Measurements from ENCODE around the gene PDE8B.
"Not testable (repeated sequence)": the region's sequence is repeated elsewhere in the genome, so short reads cannot be mapped to it uniquely, and the experiment has no call there.

PDE8B gene

GRCh38 chr5:77449277-77449676 lies 238.8 kb downstream of the PDE8B start:
- H3K9me3 ChIP-seq (ENCODE audit: low read depth, low read length) = no peaks in the 10 kb centered on the region
- DNase-seq (ENCODE audit: low read depth, low spot score) = no peak
- H3K9ac ChIP-seq (ENCODE audit: insufficient read length) = no peak overlapping the region
- no peaks in the 10 kb centered on the region; the same call in 1 of the 2 replicates for H3K36me3 ChIP-seq (ENCODE audit: insufficient read depth, low read length)
- H3K4me3 ChIP-seq = no peak overlapping the region
- TF ChIP-seq EZH2 (IDR thresholded peaks at IDR 0.05) = no peak
- H3K27ac ChIP-seq = no peak overlapping the region

- H3K9ac ChIP-seq (ENCODE audit: insufficient read length) = no peak overlapping the region
- H3K9me3 ChIP-seq (ENCODE audit: low read depth, low read length) = no peaks in the 10 kb centered on the region
- no peak overlapping the region for H3K4me3 ChIP-seq
- TF ChIP-seq POLR2AphosphoS5 (IDR thresholded peaks at IDR 0.05; ENCODE audit: borderline replicate concordance, low read depth, low read length) = no peak
- TF ChIP-seq FOXP2 (optimal IDR thresholded peaks at IDR 0.05; ENCODE audit: control extremely low read depth, extremely low read length, insufficient read depth) = no peak
- TF ChIP-seq EZH2 (IDR thresholded peaks at IDR 0.05) = no peak
- H3K27ac ChIP-seq = no peak overlapping the region
- no peaks in the 10 kb centered on the region; the same call in 1 of the 2 replicates for H3K36me3 ChIP-seq (ENCODE audit: insufficient read depth, low read length)
- no peak for DNase-seq (ENCODE audit: low read depth, low spot score)
Observed at GRCh38 chr5:77449981-77450380, 239.5 kb downstream of the PDE8B start.

GRCh38 chr5:77452351-77452750 lies 241.9 kb downstream of the PDE8B start:
- no peak for TF ChIP-seq FOXP2 (optimal IDR thresholded peaks at IDR 0.05; ENCODE audit: control extremely low read depth, extremely low read length, insufficient read depth)
- TF ChIP-seq EZH2 (IDR thresholded peaks at IDR 0.05) = no peak
- no peak for TF ChIP-seq POLR2AphosphoS5 (IDR thresholded peaks at IDR 0.05; ENCODE audit: borderline replicate concordance, low read depth, low read length)
- DNase-seq (ENCODE audit: low read depth, low spot score) = no peak
- H3K36me3 ChIP-seq (ENCODE audit: insufficient read depth, low read length) = no peaks in the 10 kb centered on the region; the same call in 1 of the 2 replicates

GRCh38 chr5:77454123-77454522 lies 243.6 kb downstream of the PDE8B start:
- Histone ChIP-seq H3K36me3 (ENCODE audit: insufficient read depth, low read length) (no peaks in the 10 kb centered on the region), H3K4me3 (no peak overlapping the region), H3K9me3 (ENCODE audit: low read depth, low read length) (no peaks in the 10 kb centered on the region), H3K27ac (no peak overlapping the region), H3K9ac (ENCODE audit: insufficient read length) (no peak overlapping the region)
- DNase-seq (ENCODE audit: low read depth, low spot score) = no peak
- TF ChIP-seq FOXP2 (optimal IDR thresholded peaks at IDR 0.05; ENCODE audit: control extremely low read depth, extremely low read length, insufficient read depth) = no peak
- no peak for TF ChIP-seq POLR2AphosphoS5 (IDR thresholded peaks at IDR 0.05; ENCODE audit: borderline replicate concordance, low read depth, low read length)
- no peak for TF ChIP-seq EZH2 (IDR thresholded peaks at IDR 0.05)

More at GRCh38 chr5:77452351-77452750, 241.9 kb downstream of the PDE8B start:
- no peaks in the 10 kb centered on the region for H3K9me3 ChIP-seq (ENCODE audit: low read depth, low read length)
- no peak overlapping the region for H3K27ac ChIP-seq
- H3K9ac ChIP-seq (ENCODE audit: insufficient read length) = no peak overlapping the region
- H3K4me3 ChIP-seq = no peak overlapping the region

- H3K9ac ChIP-seq (ENCODE audit: insufficient read length) = no peak overlapping the region
Observed at GRCh38 chr5:77461287-77461686, 250.8 kb downstream of the PDE8B start.

GRCh38 chr5:77463905-77464304 lies 253.4 kb downstream of the PDE8B start:
- Histone ChIP-seq H3K4me3 (no peak overlapping the region), H3K36me3 (ENCODE audit: insufficient read depth, low read length) (no peaks in the 10 kb centered on the region), H3K9ac (ENCODE audit: insufficient read length) (no peak overlapping the region), H3K27ac (no peak overlapping the region), H3K9me3 (ENCODE audit: low read depth, low read length) (no peaks in the 10 kb centered on the region)
- TF ChIP-seq POLR2AphosphoS5 (IDR thresholded peaks at IDR 0.05; ENCODE audit: borderline replicate concordance, low read depth, low read length) = no peak
- TF ChIP-seq FOXP2 (optimal IDR thresholded peaks at IDR 0.05; ENCODE audit: control extremely low read depth, extremely low read length, insufficient read depth) = no peak
- no peak for TF ChIP-seq EZH2 (IDR thresholded peaks at IDR 0.05)
- no peak for DNase-seq (ENCODE audit: low read depth, low spot score)

More at GRCh38 chr5:77461287-77461686, 250.8 kb downstream of the PDE8B start:
- Histone ChIP-seq H3K9me3 (ENCODE audit: low read depth, low read length) (no peaks in the 10 kb centered on the region), H3K27ac (no peak overlapping the region), H3K4me3 (no peak overlapping the region), H3K36me3 (ENCODE audit: insufficient read depth, low read length) (no peaks in the 10 kb centered on the region)
- TF ChIP-seq POLR2AphosphoS5 (IDR thresholded peaks at IDR 0.05; ENCODE audit: borderline replicate concordance, low read depth, low read length) (no peak), EZH2 (IDR thresholded peaks at IDR 0.05) (no peak), FOXP2 (optimal IDR thresholded peaks at IDR 0.05; ENCODE audit: control extremely low read depth, extremely low read length, insufficient read depth) (no peak)
- no peak for DNase-seq (ENCODE audit: low read depth, low spot score)

GRCh38 chr5:77468875-77469274 lies 258.4 kb downstream of the PDE8B start:
- not testable (repeated sequence) for H3K36me3 ChIP-seq (ENCODE audit: insufficient read depth, low read length); H3K27ac ChIP-seq; DNase-seq (ENCODE audit: low read depth, low spot score); H3K4me3 ChIP-seq; H3K9me3 ChIP-seq (ENCODE audit: low read depth, low read length); H3K9ac ChIP-seq (ENCODE audit: insufficient read length)

GRCh38 chr5:77475041-77475440 lies 264.6 kb downstream of the PDE8B start:
- not testable (repeated sequence) for H3K4me3 ChIP-seq; H3K9ac ChIP-seq (ENCODE audit: insufficient read length); DNase-seq (ENCODE audit: low read depth, low spot score)

More at GRCh38 chr5:77475041-77475440, 264.6 kb downstream of the PDE8B start:
- H3K9me3 ChIP-seq (ENCODE audit: low read depth, low read length); H3K36me3 ChIP-seq (ENCODE audit: insufficient read depth, low read length); H3K27ac ChIP-seq: not testable (repeated sequence)

Data from SK-N-MC (cell line).